HEK293 (cell line): ENCODE data around the gene TMEM247.

Experiments used
- CTCF ChIA-PET: fragments of 350-600 bp; formaldehyde crosslinking; extraction: SDS; loops from one replicate; lab custom pipeline; 2021; ENCODE audit warnings: antibody characterized with exemption; lab: Yijun Ruan, JAX
- POLR2A ChIA-PET: fragments of 300-600 bp; formaldehyde crosslinking; extraction: SDS; loops from one replicate; lab custom pipeline; 2020; ENCODE audit warnings: antibody characterized with exemption, inconsistent platforms; lab: Yijun Ruan, JAX
- H3K27ac ChIP-seq: fragments of 200-500 bp; sonication (Bioruptor generic); 2 replicates; pipeline ENCODE4 v1.5.1; 2014; ENCODE audit warnings: low read depth, low read length, control low read depth, inconsistent platforms; ENCODE audit errors: extremely low read depth
- H3K36me3 ChIP-seq, 2 experiments: fragments of 200-500 bp in 1 of 2; sonication (Bioruptor generic) in 1 of 2; 1 replicate in 1 of 2; 2 replicates in 1 of 2; pipeline ENCODE4 v1.5.1; 2014 to 2017; ENCODE audit warnings: inconsistent platforms in 2 of 2, low read length in 2 of 2; ENCODE audit not compliant: control insufficient read depth in 2 of 2, insufficient read depth in 1 of 2
- H3K4me1 ChIP-seq: fragments of 200-500 bp; sonication (Bioruptor generic); 2 replicates; pipeline ENCODE4 v1.5.1; 2014; ENCODE audit warnings: mild to moderate bottlenecking, low read length, inconsistent platforms; ENCODE audit not compliant: control insufficient read depth, insufficient read depth
- H3K4me3 ChIP-seq: 2 replicates; pipeline ENCODE4 v1.5.1; 2011; ENCODE audit warnings: low read depth, mild to moderate bottlenecking, control low read depth, low read length, moderate library complexity
- H3K9me3 ChIP-seq: fragments of 200-500 bp; sonication (Bioruptor generic); 2 replicates; pipeline ENCODE4 v1.5.1; 2014; ENCODE audit warnings: low read depth, low read length, inconsistent platforms; ENCODE audit not compliant: control insufficient read depth, insufficient read depth
- BCL11A ChIP-seq: fragments of 450-650 bp; formaldehyde crosslinking; IDR thresholded peaks from 2 replicates; pipeline ENCODE4 v1.5.1; 2016; ENCODE audit warnings: low read depth, missing biosample characterization, missing genetic modification characterization
- BCL11B ChIP-seq: fragments of 450-650 bp; formaldehyde crosslinking; IDR thresholded peaks from 2 replicates; pipeline ENCODE4 v1.5.1; 2016; ENCODE audit warnings: low read depth, missing biosample characterization, missing genetic modification characterization
- GFI1B ChIP-seq: fragments of 450-650 bp; formaldehyde crosslinking; IDR thresholded peaks from 2 replicates; pipeline ENCODE4 v1.5.1; 2016; ENCODE audit warnings: missing biosample characterization, missing genetic modification characterization
- ZNF184 ChIP-seq: fragments of 450-650 bp; IDR thresholded peaks from 2 replicates; pipeline ENCODE4 v1.5.1; 2018; ENCODE audit warnings: missing biosample characterization, mild to moderate bottlenecking, missing genetic modification characterization
- ZNF354C ChIP-seq: fragments of 450-650 bp; formaldehyde crosslinking; IDR thresholded peaks from 2 replicates; pipeline ENCODE4 v1.5.1; 2016; ENCODE audit warnings: missing biosample characterization, missing genetic modification characterization, low read depth, borderline replicate concordance
- ZNF416 ChIP-seq: fragments of 450-650 bp; formaldehyde crosslinking; IDR thresholded peaks from 2 replicates; pipeline ENCODE4 v1.5.1; 2016; ENCODE audit warnings: missing biosample characterization, missing genetic modification characterization
- ZNF501 ChIP-seq: fragments of 450-650 bp; formaldehyde crosslinking; IDR thresholded peaks from 2 replicates; pipeline ENCODE4 v1.5.1; 2016; ENCODE audit warnings: missing biosample characterization, missing genetic modification characterization
- ZNF544 ChIP-seq: fragments of 450-650 bp; formaldehyde crosslinking; IDR thresholded peaks from 2 replicates; pipeline ENCODE4 v1.5.0; 2017; ENCODE audit warnings: missing biosample characterization, missing genetic modification characterization
- ZNF610 ChIP-seq: fragments of 450-650 bp; formaldehyde crosslinking; IDR thresholded peaks from 2 replicates; pipeline ENCODE4 v1.5.1; 2016; ENCODE audit warnings: missing biosample characterization, missing genetic modification characterization, borderline replicate concordance
- ZNF791 ChIP-seq: fragments of 450-650 bp; formaldehyde crosslinking; IDR thresholded peaks from 2 replicates; pipeline ENCODE4 v1.5.1; 2016; ENCODE audit warnings: missing biosample characterization, missing genetic modification characterization
- ZNF830 ChIP-seq: fragments of 450-650 bp; IDR thresholded peaks from 2 replicates; pipeline ENCODE4 v1.5.0; 2018; ENCODE audit warnings: missing biosample characterization, missing genetic modification characterization, low read depth, mild to moderate bottlenecking, moderate library complexity
- TF ChIP-seq, protein P1 (sequence below): fragments of 450-650 bp; formaldehyde crosslinking; IDR thresholded peaks from 2 replicates; pipeline ENCODE4 v1.5.1; 2017; ENCODE audit warnings: missing biosample characterization, missing genetic modification characterization
- TF ChIP-seq, protein P2 (sequence below): fragments of 450-650 bp; formaldehyde crosslinking; IDR thresholded peaks from 2 replicates; pipeline ENCODE4 v1.5.1; 2016; ENCODE audit warnings: missing biosample characterization, missing genetic modification characterization, low read depth
- TF ChIP-seq, protein P3 (sequence below): fragments of 450-650 bp; formaldehyde crosslinking; IDR thresholded peaks from 2 replicates; pipeline ENCODE4 v1.5.1; 2016; ENCODE audit warnings: missing biosample characterization, missing genetic modification characterization
- TF ChIP-seq, protein P4 (sequence below): fragments of 450-650 bp; formaldehyde crosslinking; IDR thresholded peaks from 2 replicates; pipeline ENCODE4 v1.5.1; 2016; ENCODE audit warnings: missing biosample characterization, missing genetic modification characterization
- TF ChIP-seq, protein P5 (sequence below): fragments of 450-650 bp; formaldehyde crosslinking; IDR thresholded peaks from 2 replicates; pipeline ENCODE4 v1.5.1; 2017; ENCODE audit warnings: missing biosample characterization, missing genetic modification characterization

Gene TMEM247

DNA sequence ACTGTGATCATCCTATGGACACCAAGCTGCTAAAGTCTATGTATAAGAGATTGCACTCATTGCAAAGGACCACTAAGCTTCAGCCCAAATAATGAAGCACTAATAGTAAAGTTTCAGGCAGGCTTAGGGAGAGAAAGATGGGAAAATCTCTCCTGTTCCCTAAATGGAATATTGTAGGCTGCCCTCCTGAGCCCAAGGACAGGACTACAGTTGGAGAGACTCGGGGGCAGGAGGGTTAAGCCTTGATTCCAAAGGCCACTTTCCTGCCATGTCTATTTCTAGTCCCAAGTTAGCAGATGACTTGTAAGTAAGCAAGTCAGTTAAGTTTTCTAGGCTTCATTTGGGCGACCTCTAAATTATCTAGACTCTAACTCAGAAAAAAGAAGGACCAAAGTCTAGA lies 9.0 kb downstream of the TMEM247 start:
- ChIA-PET POLR2A (no interaction called here), CTCF (interaction anchor here (0.5 to 0.8 kb wide), 2 partner anchors 11 to 289 kb away, joined by 3 read pairs; no protein-coding TSS in a partner anchor)
- Histone ChIP-seq H3K9me3 (no peaks in the 10 kb centered on the region), H3K36me3 (no peaks in the 10 kb centered on the region), H3K4me3 (no peak overlapping the region), H3K27ac (no peak overlapping the region), H3K4me1 (no peaks in the 10 kb centered on the region)
- TF ChIP-seq ZNF501 (tag by site-specific recombination) (no peak), ZNF354C (tag by site-specific recombination) (no peak), GFI1B (no peak), BCL11A (tag by site-specific recombination) (no peak), ZNF416 (tag by site-specific recombination) (no peak), ZNF610 (tag by site-specific recombination) (no peak), ZNF184 (tag by site-specific recombination) (no peak), ZNF544 (tag by site-specific recombination) (no peak), ZNF791 (no peak), BCL11B (tag by site-specific recombination) (no peak), ZNF830 (no peak)
- TF ChIP-seq, protein P1, sequence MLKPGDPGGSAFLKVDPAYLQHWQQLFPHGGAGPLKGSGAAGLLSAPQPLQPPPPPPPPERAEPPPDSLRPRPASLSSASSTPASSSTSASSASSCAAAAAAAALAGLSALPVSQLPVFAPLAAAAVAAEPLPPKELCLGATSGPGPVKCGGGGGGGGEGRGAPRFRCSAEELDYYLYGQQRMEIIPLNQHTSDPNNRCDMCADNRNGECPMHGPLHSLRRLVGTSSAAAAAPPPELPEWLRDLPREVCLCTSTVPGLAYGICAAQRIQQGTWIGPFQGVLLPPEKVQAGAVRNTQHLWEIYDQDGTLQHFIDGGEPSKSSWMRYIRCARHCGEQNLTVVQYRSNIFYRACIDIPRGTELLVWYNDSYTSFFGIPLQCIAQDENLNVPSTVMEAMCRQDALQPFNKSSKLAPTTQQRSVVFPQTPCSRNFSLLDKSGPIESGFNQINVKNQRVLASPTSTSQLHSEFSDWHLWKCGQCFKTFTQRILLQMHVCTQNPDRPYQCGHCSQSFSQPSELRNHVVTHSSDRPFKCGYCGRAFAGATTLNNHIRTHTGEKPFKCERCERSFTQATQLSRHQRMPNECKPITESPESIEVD (tag by site-specific recombination) = no peak
- TF ChIP-seq, protein P2, sequence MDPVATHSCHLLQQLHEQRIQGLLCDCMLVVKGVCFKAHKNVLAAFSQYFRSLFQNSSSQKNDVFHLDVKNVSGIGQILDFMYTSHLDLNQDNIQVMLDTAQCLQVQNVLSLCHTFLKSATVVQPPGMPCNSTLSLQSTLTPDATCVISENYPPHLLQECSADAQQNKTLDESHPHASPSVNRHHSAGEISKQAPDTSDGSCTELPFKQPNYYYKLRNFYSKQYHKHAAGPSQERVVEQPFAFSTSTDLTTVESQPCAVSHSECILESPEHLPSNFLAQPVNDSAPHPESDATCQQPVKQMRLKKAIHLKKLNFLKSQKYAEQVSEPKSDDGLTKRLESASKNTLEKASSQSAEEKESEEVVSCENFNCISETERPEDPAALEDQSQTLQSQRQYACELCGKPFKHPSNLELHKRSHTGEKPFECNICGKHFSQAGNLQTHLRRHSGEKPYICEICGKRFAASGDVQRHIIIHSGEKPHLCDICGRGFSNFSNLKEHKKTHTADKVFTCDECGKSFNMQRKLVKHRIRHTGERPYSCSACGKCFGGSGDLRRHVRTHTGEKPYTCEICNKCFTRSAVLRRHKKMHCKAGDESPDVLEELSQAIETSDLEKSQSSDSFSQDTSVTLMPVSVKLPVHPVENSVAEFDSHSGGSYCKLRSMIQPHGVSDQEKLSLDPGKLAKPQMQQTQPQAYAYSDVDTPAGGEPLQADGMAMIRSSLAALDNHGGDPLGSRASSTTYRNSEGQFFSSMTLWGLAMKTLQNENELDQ = no peak
- TF ChIP-seq, protein P3, sequence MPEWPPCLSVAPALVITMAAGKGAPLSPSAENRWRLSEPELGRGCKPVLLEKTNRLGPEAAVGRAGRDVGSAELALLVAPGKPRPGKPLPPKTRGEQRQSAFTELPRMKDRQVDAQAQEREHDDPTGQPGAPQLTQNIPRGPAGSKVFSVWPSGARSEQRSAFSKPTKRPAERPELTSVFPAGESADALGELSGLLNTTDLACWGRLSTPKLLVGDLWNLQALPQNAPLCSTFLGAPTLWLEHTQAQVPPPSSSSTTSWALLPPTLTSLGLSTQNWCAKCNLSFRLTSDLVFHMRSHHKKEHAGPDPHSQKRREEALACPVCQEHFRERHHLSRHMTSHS (tag by site-specific recombination) = no peak
- TF ChIP-seq, protein P4, sequence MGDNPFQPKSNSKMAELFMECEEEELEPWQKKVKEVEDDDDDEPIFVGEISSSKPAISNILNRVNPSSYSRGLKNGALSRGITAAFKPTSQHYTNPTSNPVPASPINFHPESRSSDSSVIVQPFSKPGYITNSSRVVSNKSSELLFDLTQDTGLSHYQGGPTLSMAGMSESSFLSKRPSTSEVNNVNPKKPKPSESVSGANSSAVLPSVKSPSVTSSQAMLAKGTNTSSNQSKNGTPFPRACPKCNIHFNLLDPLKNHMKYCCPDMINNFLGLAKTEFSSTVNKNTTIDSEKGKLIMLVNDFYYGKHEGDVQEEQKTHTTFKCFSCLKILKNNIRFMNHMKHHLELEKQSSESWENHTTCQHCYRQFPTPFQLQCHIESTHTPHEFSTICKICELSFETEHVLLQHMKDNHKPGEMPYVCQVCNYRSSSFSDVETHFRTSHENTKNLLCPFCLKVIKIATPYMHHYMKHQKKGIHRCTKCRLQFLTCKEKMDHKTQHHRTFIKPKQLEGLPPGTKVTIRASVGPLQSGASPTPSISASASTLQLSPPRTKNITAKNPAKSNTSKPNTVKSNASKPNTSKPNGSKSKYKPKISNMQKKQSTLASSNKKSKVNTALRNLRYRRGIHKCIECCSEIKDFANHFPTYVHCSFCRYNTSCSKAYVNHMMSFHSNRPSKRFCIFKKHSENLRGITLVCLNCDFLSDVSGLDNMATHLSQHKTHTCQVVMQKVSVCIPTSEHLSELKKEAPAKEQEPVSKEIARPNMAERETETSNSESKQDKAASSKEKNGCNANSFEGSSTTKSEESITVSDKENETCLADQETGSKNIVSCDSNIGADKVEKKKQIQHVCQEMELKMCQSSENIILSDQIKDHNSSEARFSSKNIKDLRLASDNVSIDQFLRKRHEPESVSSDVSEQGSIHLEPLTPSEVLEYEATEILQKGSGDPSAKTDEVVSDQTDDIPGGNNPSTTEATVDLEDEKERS (tag by site-specific recombination) = no peak
- TF ChIP-seq, protein P5, sequence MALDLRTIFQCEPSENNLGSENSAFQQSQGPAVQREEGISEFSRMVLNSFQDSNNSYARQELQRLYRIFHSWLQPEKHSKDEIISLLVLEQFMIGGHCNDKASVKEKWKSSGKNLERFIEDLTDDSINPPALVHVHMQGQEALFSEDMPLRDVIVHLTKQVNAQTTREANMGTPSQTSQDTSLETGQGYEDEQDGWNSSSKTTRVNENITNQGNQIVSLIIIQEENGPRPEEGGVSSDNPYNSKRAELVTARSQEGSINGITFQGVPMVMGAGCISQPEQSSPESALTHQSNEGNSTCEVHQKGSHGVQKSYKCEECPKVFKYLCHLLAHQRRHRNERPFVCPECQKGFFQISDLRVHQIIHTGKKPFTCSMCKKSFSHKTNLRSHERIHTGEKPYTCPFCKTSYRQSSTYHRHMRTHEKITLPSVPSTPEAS (tag by site-specific recombination) = no peak
